Activated CD4-positive, alpha-beta T cell treated with anti-CD3 and anti-CD28 coated beads, Interleukin-2, amount 50 U/mL, for 16 hours (primary cell): Measurements from ENCODE around the gene RIPK4.
"Not testable (repeated sequence)": the region's sequence is repeated elsewhere in the genome, so short reads cannot be mapped to it uniquely, and the experiment has no call there.

ENCODE experiments used
- DNase-seq: peaks from one replicate; pipeline ENCODE4 v3.0.0-alpha.2; 2020

The RIPK4 gene

GRCh38 chr21:41794600-41794999, 27.7 kb upstream of the RIPK4 start:
- DNase-seq = no peak

GRCh38 chr21:41792711-41793110, 25.9 kb upstream of the RIPK4 start:
- DNase-seq = no peak

GRCh38 chr21:41786509-41786987, 19.7 kb upstream of the RIPK4 start:
- no peak for DNase-seq

- not testable (repeated sequence) for DNase-seq
These were observed 18.4 kb upstream of the RIPK4 start for GRCh38 chr21:41785262-41785661.

- DNase-seq = no peak
These were observed 17.7 kb upstream of the RIPK4 start for GRCh38 chr21:41784456-41785102.

- DNase-seq = no peak
These were observed 16.8 kb upstream of the RIPK4 start for GRCh38 chr21:41783476-41784180.

GRCh38 chr21:41781050-41781410, 14.2 kb upstream of the RIPK4 start:
- DNase-seq = no peak

GRCh38 chr21:41780337-41781049, 13.6 kb upstream of the RIPK4 start:
- DNase-seq = no peak

- DNase-seq = no peak
These were observed 12.8 kb upstream of the RIPK4 start for GRCh38 chr21:41779659-41780058.

- no peak for DNase-seq
These were observed 12.2 kb upstream of the RIPK4 start for GRCh38 chr21:41778930-41779600.

- no peak for DNase-seq
These were observed 11.3 kb upstream of the RIPK4 start for GRCh38 chr21:41777951-41778815.

- no peak for DNase-seq
These were observed 9.9 kb upstream of the RIPK4 start for GRCh38 chr21:41776778-41777177.

GRCh38 chr21:41775149-41775472, 8.3 kb upstream of the RIPK4 start:
- DNase-seq = no peak

- no peak for DNase-seq
These were observed 7.8 kb upstream of the RIPK4 start for GRCh38 chr21:41774467-41775148.

GRCh38 chr21:41772351-41773080, 5.7 kb upstream of the RIPK4 start:
- DNase-seq = no peak

- no peak for DNase-seq
These were observed 4.7 kb upstream of the RIPK4 start for GRCh38 chr21:41771625-41771945.

GRCh38 chr21:41770901-41771624, 4.2 kb upstream of the RIPK4 start:
- no peak for DNase-seq

GRCh38 chr21:41769933-41770332, 3.1 kb upstream of the RIPK4 start:
- no peak for DNase-seq

- no peak for DNase-seq
These were observed 2.7 kb upstream of the RIPK4 start for GRCh38 chr21:41769521-41769920.

- DNase-seq = no peak
These were observed 2.3 kb upstream of the RIPK4 start for GRCh38 chr21:41769111-41769510.
